IPS DF 6.9 (cell line): Measurements from ENCODE around the gene EHD2.
"Not testable (repeated sequence)": the region's sequence is repeated elsewhere in the genome, so short reads cannot be mapped to it uniquely, and the experiment has no call there.

Experiments
- DNase-seq: peaks from one replicate; pipeline ENCODE4 v3.0.0-alpha.2; 2013; ENCODE audit warnings: low read depth, low spot score
- H3K27ac ChIP-seq: one replicate; pipeline ENCODE4 v1.5.1; 2013; ENCODE audit warnings: low read length, control low read depth
- H3K27me3 ChIP-seq: 2 replicates; pipeline ENCODE4 v1.6.1; 2013; ENCODE audit warnings: mild to moderate bottlenecking, low read length; ENCODE audit not compliant: control insufficient read depth, insufficient read depth
- H3K36me3 ChIP-seq: 2 replicates; pipeline ENCODE4 v1.6.1; 2013; ENCODE audit warnings: low read length; ENCODE audit not compliant: control insufficient read depth, insufficient read depth
- H3K4me1 ChIP-seq: 2 replicates; pipeline ENCODE4 v1.6.1; 2013; ENCODE audit warnings: low read length; ENCODE audit not compliant: control insufficient read depth, insufficient read depth
- H3K4me3 ChIP-seq: 2 replicates; pipeline ENCODE4 v1.5.1; 2013; ENCODE audit warnings: mild to moderate bottlenecking, low read length
- H3K9me3 ChIP-seq: 2 replicates; pipeline ENCODE4 v1.6.1; 2013; ENCODE audit warnings: low read length, inconsistent platforms; ENCODE audit not compliant: control insufficient read depth, insufficient read depth
- WGBS: extraction: QIAGEN DNeasy Blood & Tissue Kit; methylation state at CpG from one replicate; pipeline ENCODE4 v1.1.7; 2013; ENCODE audit warnings: mixed read lengths, missing lambda C conversion rate; ENCODE audit not compliant: insufficient read length, insufficient coverage; 5-methylcytosine and 5-hydroxymethylcytosine counted together

EHD2 gene

GRCh38 chr19:47713046-47714021 is at the start of gene EHD2:
Gene EHD2, plus strand, starts transcription at chr19:47713422. Its CDS starts 3,191 bp downstream, at chr19:47716613.
- peak within 1 kb of the TSS; percentile 61; the same call in 1 of the 2 replicates for H3K4me3 ChIP-seq
- no peak within 1 kb of the TSS for H3K27ac ChIP-seq
- H3K27me3 ChIP-seq: no peaks in the 10 kb centered on the region
- no peak for DNase-seq
- no peaks in the 10 kb centered on the region for H3K4me1 ChIP-seq
- no peaks in the 10 kb centered on the region for H3K36me3 ChIP-seq
- H3K9me3 ChIP-seq: no peaks in the 10 kb centered on the region
- no CpG with 5 or more reads among the region's 52 CpGs for WGBS

GRCh38 chr19:47663435-47663910 is 49.7 kb upstream of the EHD2 start:
- no peak for DNase-seq
- no peaks in the 10 kb centered on the region for H3K4me1 ChIP-seq
- H3K4me3 ChIP-seq: no peak overlapping the region
- no peaks in the 10 kb centered on the region for H3K36me3 ChIP-seq
- H3K27me3 ChIP-seq: no peaks in the 10 kb centered on the region
- no peak overlapping the region for H3K27ac ChIP-seq
- WGBS: no CpG with 5 or more reads among the region's 3 CpGs
- no peaks in the 10 kb centered on the region for H3K9me3 ChIP-seq

- Histone ChIP-seq H3K27ac (no peak overlapping the region), H3K9me3 (no peaks in the 10 kb centered on the region), H3K4me3 (no peak overlapping the region), H3K4me1 (no peaks in the 10 kb centered on the region), H3K36me3 (no peaks in the 10 kb centered on the region), H3K27me3 (no peaks in the 10 kb centered on the region)
- DNase-seq: no peak
- WGBS: no CpG with 5 or more reads among the region's 24 CpGs
Measured at GRCh38 chr19:47663911-47664771, 49.1 kb upstream of the EHD2 start.

GRCh38 chr19:47668556-47668955 is 44.7 kb upstream of the EHD2 start:
- not testable (repeated sequence) for H3K27ac ChIP-seq, H3K27me3 ChIP-seq, H3K9me3 ChIP-seq, H3K36me3 ChIP-seq, DNase-seq, H3K4me1 ChIP-seq, H3K4me3 ChIP-seq
- WGBS: no CpG with 5 or more reads among the region's 13 CpGs

GRCh38 chr19:47670736-47671135 is 42.5 kb upstream of the EHD2 start:
- Histone ChIP-seq H3K9me3 (no peaks in the 10 kb centered on the region), H3K36me3 (peaks cover 6% of the 10 kb centered on the region; the same call in 1 of the 2 replicates), H3K27me3 (no peaks in the 10 kb centered on the region), H3K27ac (no peak overlapping the region), H3K4me3 (no peak overlapping the region), H3K4me1 (no peaks in the 10 kb centered on the region)
- DNase-seq: no peak
- WGBS: no CpG with 5 or more reads among the region's 8 CpGs

- DNase-seq: no peak
- 100% methylated on average over 1 of the region's 2 CpGs for WGBS
- H3K36me3 ChIP-seq: peaks cover 10% of the 10 kb centered on the region
- H3K27me3 ChIP-seq: no peaks in the 10 kb centered on the region
- H3K9me3 ChIP-seq: no peaks in the 10 kb centered on the region
- H3K4me3 ChIP-seq: no peak overlapping the region
- no peak overlapping the region for H3K27ac ChIP-seq
- no peaks in the 10 kb centered on the region for H3K4me1 ChIP-seq
Measured at GRCh38 chr19:47671499-47671898, 41.7 kb upstream of the EHD2 start.

GRCh38 chr19:47673426-47673825 is 39.8 kb upstream of the EHD2 start:
- Histone ChIP-seq H3K27me3 (no peaks in the 10 kb centered on the region), H3K4me1 (no peaks in the 10 kb centered on the region), H3K4me3 (no peak overlapping the region), H3K27ac (no peak overlapping the region), H3K36me3 (peaks cover 15% of the 10 kb centered on the region), H3K9me3 (no peaks in the 10 kb centered on the region)
- WGBS: no CpG with 5 or more reads among the region's 7 CpGs
- DNase-seq: no peak

- no CpG with 5 or more reads among the region's 5 CpGs for WGBS
- no peak overlapping the region for H3K27ac ChIP-seq
Measured at GRCh38 chr19:47674548-47674947, 38.7 kb upstream of the EHD2 start.

GRCh38 chr19:47675271-47675670 is 38.0 kb upstream of the EHD2 start:
- no peak for DNase-seq
- Histone ChIP-seq H3K27me3 (no peaks in the 10 kb centered on the region), H3K4me3 (no peak overlapping the region), H3K4me1 (no peaks in the 10 kb centered on the region), H3K27ac (no peak overlapping the region), H3K9me3 (no peaks in the 10 kb centered on the region), H3K36me3 (peaks cover 26% of the 10 kb centered on the region)
- WGBS: no CpG with 5 or more reads among the region's 12 CpGs

More at GRCh38 chr19:47674548-47674947, 38.7 kb upstream of the EHD2 start:
- Histone ChIP-seq H3K9me3 (no peaks in the 10 kb centered on the region), H3K27me3 (no peaks in the 10 kb centered on the region), H3K36me3 (peaks cover 20% of the 10 kb centered on the region), H3K4me1 (no peaks in the 10 kb centered on the region), H3K4me3 (no peak overlapping the region)
- DNase-seq: no peak

GRCh38 chr19:47675859-47676258 is 37.4 kb upstream of the EHD2 start:
- no peak for DNase-seq
- no CpG with 5 or more reads among the region's 8 CpGs for WGBS
- Histone ChIP-seq H3K27ac (no peak overlapping the region), H3K36me3 (peaks cover 32% of the 10 kb centered on the region), H3K4me1 (no peaks in the 10 kb centered on the region), H3K27me3 (no peaks in the 10 kb centered on the region), H3K9me3 (no peaks in the 10 kb centered on the region), H3K4me3 (no peak overlapping the region)
